Natural killer cell (primary cell): ENCODE results near the gene EPAS1. TPM values are rescaled to one million over a fixed set of nuclear protein-coding genes. Genes with fewer than 3 reads are reported as not detected.

Experiments
- ATAC-seq, 3 donors: fragments of 150-1000 bp in 2 of 3; fragments of 200-7000 bp in 1 of 3; cut with Tn5 transposase; 1 replicate in 1 of 3; 2 replicates in 2 of 3; pipeline ENCODE4 v1.10.0; 2021; ENCODE audit warnings: mild to moderate bottlenecking in 2 of 3, moderate library complexity in 2 of 3
- DNase-seq, 2 donors: peaks; one replicate each; pipeline versions ENCODE4 v3.0.0 to v3.0.0-alpha.2; 2013 to 2021; ENCODE audit warnings: mixed read lengths in 1 of 2
- H3K27ac ChIP-seq: one replicate; pipeline ENCODE4 v1.5.1; 2013; ENCODE audit warnings: mild to moderate bottlenecking, low read length
- H3K27me3 ChIP-seq: one replicate; pipeline ENCODE4 v1.6.1; 2013; ENCODE audit warnings: low read length; ENCODE audit not compliant: control insufficient read depth, insufficient read depth
- H3K36me3 ChIP-seq: one replicate; pipeline ENCODE4 v1.6.1; 2013; ENCODE audit warnings: low read length; ENCODE audit not compliant: control insufficient read depth, insufficient read depth
- H3K4me1 ChIP-seq: one replicate; pipeline ENCODE4 v1.6.1; 2013; ENCODE audit warnings: low read length; ENCODE audit not compliant: control insufficient read depth, insufficient read depth
- H3K4me3 ChIP-seq: one replicate; pipeline ENCODE4 v1.5.1; 2013; ENCODE audit warnings: low read length
- H3K9me3 ChIP-seq: one replicate; pipeline ENCODE4 v1.6.1; 2013; ENCODE audit warnings: low read length; ENCODE audit not compliant: control insufficient read depth, insufficient read depth
- H3K27ac Mint-ChIP-seq, 2 donors: one replicate each; pipeline ENCODE4 v1.8.0; 2022; ENCODE audit warnings: mild to moderate bottlenecking in 2 of 2, mixed read lengths in 2 of 2, moderate library complexity in 1 of 2
- H3K27me3 Mint-ChIP-seq, 2 donors: one replicate each; pipeline ENCODE4 v1.8.0; 2022; ENCODE audit warnings: low read depth in 2 of 2, mixed read lengths in 2 of 2
- H3K36me3 Mint-ChIP-seq: one replicate; pipeline ENCODE4 v1.8.0; 2022; ENCODE audit warnings: mixed read lengths
- H3K4me1 Mint-ChIP-seq, 2 donors: one replicate each; pipeline ENCODE4 v1.8.0; 2022; ENCODE audit warnings: mixed read lengths in 2 of 2
- H3K4me3 Mint-ChIP-seq: one replicate; pipeline ENCODE4 v1.8.0; 2022; ENCODE audit warnings: mild to moderate bottlenecking, moderate library complexity, mixed read lengths
- H3K9me3 Mint-ChIP-seq, 2 donors: one replicate each; pipeline ENCODE4 v1.8.0; 2022; ENCODE audit warnings: mixed read lengths in 2 of 2
- CTCF ChIP-seq: fragments of 200-600 bp; IDR thresholded peaks from one replicate; pipeline ENCODE4 v1.8.0; 2022; ENCODE audit warnings: antibody characterized with exemption
- WGBS: methylation state at CpG from one replicate; pipeline ENCODE4 v1.1.7; 2013; ENCODE audit warnings: missing lambda C conversion rate; ENCODE audit not compliant: insufficient coverage; 5-methylcytosine and 5-hydroxymethylcytosine counted together
- intact Hi-C: fragments of 100-400 bp; cut with micrococcal nuclease; formaldehyde crosslinking; loops from one replicate; pipeline ENCODE4 v1.14.2; 2022
- total RNA-seq, 4 donors: library from RNA; stranded (reverse); fragments of 120-200 nt in 1 of 4; gene quantifications; one replicate each; pipeline versions ENCODE4 v1.2.3 to v1.2.4, GENCODE V29; 2013 to 2022

EPAS1 gene
- total RNA-seq, 3 donors from 2014 or later (not counting 1 experiment from before 2014, with no cell fraction given), result 2.1 to 61.4 (median 3.6) TPM

GRCh38 chr2:46392561-46393346 is 95.5 kb downstream of the EPAS1 start:
- 93% methylated on average over 12 of the region's 12 CpGs for WGBS
- Mint-ChIP-seq H3K4me3 (no peak overlapping the region), H3K27ac (no peak overlapping the region), H3K27me3 (peaks cover 4 to 27% of the 10 kb centered on the region in 2 donors), H3K36me3 (no peaks in the 10 kb centered on the region), H3K4me1 (peaks cover 0 to 5% of the 10 kb centered on the region in 2 donors), H3K9me3 (no peaks in the 10 kb centered on the region)
- no peak for DNase-seq
- ATAC-seq, result no peak
- Histone ChIP-seq H3K4me3 (no peak overlapping the region), H3K9me3 (no peaks in the 10 kb centered on the region), H3K27me3 (no peaks in the 10 kb centered on the region), H3K4me1 (peaks cover 4% of the 10 kb centered on the region), H3K36me3 (no peaks in the 10 kb centered on the region), H3K27ac (no peak overlapping the region)
- intact Hi-C loops, result no loop called here
- TF ChIP-seq CTCF, result no peak

- H3K4me3 Mint-ChIP-seq, result no peak overlapping the region
- intact Hi-C loops, result no loop called here
- peaks cover 4% of the 10 kb centered on the region for H3K4me1 ChIP-seq
- H3K9me3 ChIP-seq, result no peaks in the 10 kb centered on the region
- H3K27me3 Mint-ChIP-seq, result peaks cover 11 to 27% of the 10 kb centered on the region in 2 donors
- H3K4me1 Mint-ChIP-seq, result peaks cover 0 to 5% of the 10 kb centered on the region in 2 donors
- no peaks in the 10 kb centered on the region for H3K27me3 ChIP-seq
- H3K27ac Mint-ChIP-seq, result no peak overlapping the region
- TF ChIP-seq CTCF, result no peak
- H3K4me3 ChIP-seq, result no peak overlapping the region
- no peak overlapping the region for H3K27ac ChIP-seq
- no peaks in the 10 kb centered on the region for H3K36me3 Mint-ChIP-seq
- DNase-seq (no peak), ATAC-seq (no peak)
- H3K36me3 ChIP-seq, result no peaks in the 10 kb centered on the region
- 96% methylated on average over 12 of the region's 12 CpGs for WGBS
- H3K9me3 Mint-ChIP-seq, result no peaks in the 10 kb centered on the region
These were observed 96.2 kb downstream of the EPAS1 start for GRCh38 chr2:46393347-46393820.

GRCh38 chr2:46393865-46394264 is 96.7 kb downstream of the EPAS1 start:
- H3K27me3 ChIP-seq, result no peaks in the 10 kb centered on the region
- Mint-ChIP-seq H3K9me3 (no peaks in the 10 kb centered on the region), H3K4me1 (peaks cover 0 to 5% of the 10 kb centered on the region in 2 donors), H3K27ac (no peak overlapping the region), H3K4me3 (no peak overlapping the region), H3K36me3 (no peaks in the 10 kb centered on the region), H3K27me3 (peaks cover 11 to 27% of the 10 kb centered on the region in 2 donors)
- WGBS, result 100% methylated on average over 1 of the region's 3 CpGs
- no peak for DNase-seq
- intact Hi-C loops, result no loop called here
- H3K9me3 ChIP-seq, result no peaks in the 10 kb centered on the region
- H3K4me1 ChIP-seq, result peaks cover 4% of the 10 kb centered on the region
- H3K27ac ChIP-seq, result no peak overlapping the region
- ATAC-seq, result no peak
- H3K36me3 ChIP-seq, result no peaks in the 10 kb centered on the region
- TF ChIP-seq CTCF, result no peak
- no peak overlapping the region for H3K4me3 ChIP-seq
